Measurements from ENCODE around the gene ENG. TPM values are rescaled to one million over a fixed set of nuclear protein-coding genes. Genes with fewer than 3 reads are reported as not detected.

Gene ENG
- total and polyA plus RNA-seq, 2 experiments from 2014 or later, result 1.4 to 2.6 TPM

GRCh38 chr9:127883959-127884358 is 29.5 kb upstream of the ENG start:
- Histone ChIP-seq H3K4me1 (ENCODE audit: insufficient read depth) (no peaks in the 10 kb centered on the region), H3F3A (replicated peaks; ENCODE audit: low read depth) (peaks cover 8% of the 10 kb centered on the region; the same call in 1 of the 2 replicates), H3K9me2 (ENCODE audit: insufficient read depth) (no peaks in the 10 kb centered on the region), H2AFZ (no peak overlapping the region), H4K20me1 (replicated peaks; ENCODE audit: insufficient read depth) (no peaks in the 10 kb centered on the region; the same call in 1 of the 2 replicates), H3K4me2 (no peak overlapping the region), H3K36me3 (ENCODE audit: insufficient read depth) (no peaks in the 10 kb centered on the region; the same call in 1 of the 2 replicates), H3K4me3 (no peak overlapping the region), H3K79me2 (replicated peaks; ENCODE audit: insufficient read depth) (no peaks in the 10 kb centered on the region), H3K27me3 (ENCODE audit: insufficient read depth) (no peaks in the 10 kb centered on the region), H3K27ac (ENCODE audit: low read depth) (no peak overlapping the region)
- Mint-ChIP-seq H3K9me3 (no peaks in the 10 kb centered on the region), H3K27me3 (ENCODE audit: insufficient read depth, low read depth, poor library complexity) (peaks cover 22% of the 10 kb centered on the region), H3K27ac (no peak overlapping the region), H3K36me3 (ENCODE audit: low read depth) (peaks cover 16% of the 10 kb centered on the region), H3K4me1 (peaks cover 21% of the 10 kb centered on the region), H3K4me3 (no peak overlapping the region; the same call in 2 of the 3 replicates)
- DNase-seq (ENCODE audit: low spot score), result no peak
- no peak for TF ChIP-seq STAT1 (IDR thresholded peaks at IDR 0.05; ENCODE audit: unreplicated experiment)
- no peak for TF ChIP-seq ZNF114 (CRISPR knock-in tag; IDR thresholded peaks at IDR 0.05)
- TF ChIP-seq CREB1 (CRISPR knock-in tag; IDR thresholded peaks at IDR 0.05; ENCODE audit: low read depth), result no peak
- no peak for TF ChIP-seq ETS1 (IDR thresholded peaks at IDR 0.05)
- TF ChIP-seq, protein P1, sequence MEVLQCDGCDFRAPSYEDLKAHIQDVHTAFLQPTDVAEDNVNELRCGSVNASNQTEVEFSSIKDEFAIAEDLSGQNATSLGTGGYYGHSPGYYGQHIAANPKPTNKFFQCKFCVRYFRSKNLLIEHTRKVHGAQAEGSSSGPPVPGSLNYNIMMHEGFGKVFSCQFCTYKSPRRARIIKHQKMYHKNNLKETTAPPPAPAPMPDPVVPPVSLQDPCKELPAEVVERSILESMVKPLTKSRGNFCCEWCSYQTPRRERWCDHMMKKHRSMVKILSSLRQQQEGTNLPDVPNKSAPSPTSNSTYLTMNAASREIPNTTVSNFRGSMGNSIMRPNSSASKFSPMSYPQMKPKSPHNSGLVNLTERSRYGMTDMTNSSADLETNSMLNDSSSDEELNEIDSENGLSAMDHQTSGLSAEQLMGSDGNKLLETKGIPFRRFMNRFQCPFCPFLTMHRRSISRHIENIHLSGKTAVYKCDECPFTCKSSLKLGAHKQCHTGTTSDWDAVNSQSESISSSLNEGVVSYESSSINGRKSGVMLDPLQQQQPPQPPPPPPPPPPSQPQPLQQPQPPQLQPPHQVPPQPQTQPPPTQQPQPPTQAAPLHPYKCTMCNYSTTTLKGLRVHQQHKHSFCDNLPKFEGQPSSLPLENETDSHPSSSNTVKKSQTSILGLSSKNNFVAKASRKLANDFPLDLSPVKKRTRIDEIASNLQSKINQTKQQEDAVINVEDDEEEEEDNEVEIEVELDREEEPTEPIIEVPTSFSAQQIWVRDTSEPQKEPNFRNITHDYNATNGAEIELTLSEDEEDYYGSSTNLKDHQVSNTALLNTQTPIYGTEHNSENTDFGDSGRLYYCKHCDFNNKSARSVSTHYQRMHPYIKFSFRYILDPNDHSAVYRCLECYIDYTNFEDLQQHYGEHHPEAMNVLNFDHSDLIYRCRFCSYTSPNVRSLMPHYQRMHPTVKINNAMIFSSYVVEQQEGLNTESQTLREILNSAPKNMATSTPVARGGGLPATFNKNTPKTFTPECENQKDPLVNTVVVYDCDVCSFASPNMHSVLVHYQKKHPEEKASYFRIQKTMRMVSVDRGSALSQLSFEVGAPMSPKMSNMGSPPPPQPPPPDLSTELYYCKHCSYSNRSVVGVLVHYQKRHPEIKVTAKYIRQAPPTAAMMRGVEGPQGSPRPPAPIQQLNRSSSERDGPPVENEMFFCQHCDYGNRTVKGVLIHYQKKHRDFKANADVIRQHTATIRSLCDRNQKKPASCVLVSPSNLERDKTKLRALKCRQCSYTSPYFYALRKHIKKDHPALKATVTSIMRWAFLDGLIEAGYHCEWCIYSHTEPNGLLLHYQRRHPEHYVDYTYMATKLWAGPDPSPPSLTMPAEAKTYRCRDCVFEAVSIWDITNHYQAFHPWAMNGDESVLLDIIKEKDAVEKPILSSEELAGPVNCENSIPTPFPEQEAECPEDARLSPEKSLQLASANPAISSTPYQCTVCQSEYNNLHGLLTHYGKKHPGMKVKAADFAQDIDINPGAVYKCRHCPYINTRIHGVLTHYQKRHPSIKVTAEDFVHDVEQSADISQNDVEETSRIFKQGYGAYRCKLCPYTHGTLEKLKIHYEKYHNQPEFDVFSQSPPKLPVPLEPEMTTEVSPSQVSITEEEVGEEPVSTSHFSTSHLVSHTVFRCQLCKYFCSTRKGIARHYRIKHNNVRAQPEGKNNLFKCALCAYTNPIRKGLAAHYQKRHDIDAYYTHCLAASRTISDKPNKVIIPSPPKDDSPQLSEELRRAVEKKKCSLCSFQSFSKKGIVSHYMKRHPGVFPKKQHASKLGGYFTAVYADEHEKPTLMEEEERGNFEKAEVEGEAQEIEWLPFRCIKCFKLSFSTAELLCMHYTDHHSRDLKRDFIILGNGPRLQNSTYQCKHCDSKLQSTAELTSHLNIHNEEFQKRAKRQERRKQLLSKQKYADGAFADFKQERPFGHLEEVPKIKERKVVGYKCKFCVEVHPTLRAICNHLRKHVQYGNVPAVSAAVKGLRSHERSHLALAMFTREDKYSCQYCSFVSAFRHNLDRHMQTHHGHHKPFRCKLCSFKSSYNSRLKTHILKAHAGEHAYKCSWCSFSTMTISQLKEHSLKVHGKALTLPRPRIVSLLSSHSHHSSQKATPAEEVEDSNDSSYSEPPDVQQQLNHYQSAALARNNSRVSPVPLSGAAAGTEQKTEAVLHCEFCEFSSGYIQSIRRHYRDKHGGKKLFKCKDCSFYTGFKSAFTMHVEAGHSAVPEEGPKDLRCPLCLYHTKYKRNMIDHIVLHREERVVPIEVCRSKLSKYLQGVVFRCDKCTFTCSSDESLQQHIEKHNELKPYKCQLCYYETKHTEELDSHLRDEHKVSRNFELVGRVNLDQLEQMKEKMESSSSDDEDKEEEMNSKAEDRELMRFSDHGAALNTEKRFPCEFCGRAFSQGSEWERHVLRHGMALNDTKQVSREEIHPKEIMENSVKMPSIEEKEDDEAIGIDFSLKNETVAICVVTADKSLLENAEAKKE (CRISPR knock-in tag; IDR thresholded peaks at IDR 0.05), result no peak
- no peak for TF ChIP-seq EZH2phosphoT487 (IDR thresholded peaks at IDR 0.05; ENCODE audit: unreplicated experiment)
- TF ChIP-seq EZH2 (IDR thresholded peaks at IDR 0.05; ENCODE audit: low read depth, unreplicated experiment), result no peak
- no peak for TF ChIP-seq REST (IDR thresholded peaks at IDR 0.05; ENCODE audit: unreplicated experiment)
- TF ChIP-seq POLR2AphosphoS5 (IDR thresholded peaks at IDR 0.05; ENCODE audit: low read depth), result no peak
- no peak for TF ChIP-seq ZNF331 (CRISPR knock-in tag; IDR thresholded peaks at IDR 0.05; ENCODE audit: low read depth)
- no peak for TF ChIP-seq NANOG (IDR thresholded peaks at IDR 0.05; ENCODE audit: borderline replicate concordance)
- no peak for TF ChIP-seq JUNB (IDR thresholded peaks at IDR 0.05; ENCODE audit: unreplicated experiment)
- TF ChIP-seq, protein P2, sequence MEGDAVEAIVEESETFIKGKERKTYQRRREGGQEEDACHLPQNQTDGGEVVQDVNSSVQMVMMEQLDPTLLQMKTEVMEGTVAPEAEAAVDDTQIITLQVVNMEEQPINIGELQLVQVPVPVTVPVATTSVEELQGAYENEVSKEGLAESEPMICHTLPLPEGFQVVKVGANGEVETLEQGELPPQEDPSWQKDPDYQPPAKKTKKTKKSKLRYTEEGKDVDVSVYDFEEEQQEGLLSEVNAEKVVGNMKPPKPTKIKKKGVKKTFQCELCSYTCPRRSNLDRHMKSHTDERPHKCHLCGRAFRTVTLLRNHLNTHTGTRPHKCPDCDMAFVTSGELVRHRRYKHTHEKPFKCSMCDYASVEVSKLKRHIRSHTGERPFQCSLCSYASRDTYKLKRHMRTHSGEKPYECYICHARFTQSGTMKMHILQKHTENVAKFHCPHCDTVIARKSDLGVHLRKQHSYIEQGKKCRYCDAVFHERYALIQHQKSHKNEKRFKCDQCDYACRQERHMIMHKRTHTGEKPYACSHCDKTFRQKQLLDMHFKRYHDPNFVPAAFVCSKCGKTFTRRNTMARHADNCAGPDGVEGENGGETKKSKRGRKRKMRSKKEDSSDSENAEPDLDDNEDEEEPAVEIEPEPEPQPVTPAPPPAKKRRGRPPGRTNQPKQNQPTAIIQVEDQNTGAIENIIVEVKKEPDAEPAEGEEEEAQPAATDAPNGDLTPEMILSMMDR (conservative IDR thresholded peaks at IDR 0.05; ENCODE audit: low read depth in 2 of 2), result no peak
- no peak for ATAC-seq

Measured in GM23338 (cell line).